ENCODE measurements around the gene WDR88.
"Not testable (repeated sequence)": the region's sequence is repeated elsewhere in the genome, so short reads cannot be mapped to it uniquely, and the experiment has no call there.

WDR88 gene

GRCh38 chr19:33198169-33198568 lies 66.3 kb downstream of the WDR88 start:
- no peak for DNase-seq (ENCODE audit: low spot score)

- no peak for DNase-seq (ENCODE audit: low spot score)
Measured at GRCh38 chr19:33199441-33200265, 67.7 kb downstream of the WDR88 start.

DNA sequence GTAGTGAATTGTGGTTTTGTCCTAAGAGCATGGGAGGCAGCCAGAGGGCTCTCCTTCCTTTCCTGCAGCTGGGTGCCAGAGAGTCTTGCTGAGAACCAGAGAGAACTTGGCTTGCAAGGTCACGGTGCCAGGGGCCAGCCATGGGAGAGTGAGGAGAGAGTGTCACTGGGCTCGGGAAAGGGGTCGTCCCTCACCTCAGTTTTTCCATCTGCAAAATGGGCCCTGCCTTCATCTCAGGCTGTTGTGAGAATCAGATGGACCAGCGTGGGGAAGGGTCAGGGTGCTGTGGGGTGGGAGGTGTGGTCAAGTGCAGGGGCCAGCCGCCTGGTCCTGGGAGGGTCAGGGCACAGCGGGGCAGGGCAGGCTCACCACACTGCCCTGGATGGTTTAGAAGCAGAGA lies 69.6 kb downstream of the WDR88 start:
- no peak for DNase-seq (ENCODE audit: low spot score)

DNA sequence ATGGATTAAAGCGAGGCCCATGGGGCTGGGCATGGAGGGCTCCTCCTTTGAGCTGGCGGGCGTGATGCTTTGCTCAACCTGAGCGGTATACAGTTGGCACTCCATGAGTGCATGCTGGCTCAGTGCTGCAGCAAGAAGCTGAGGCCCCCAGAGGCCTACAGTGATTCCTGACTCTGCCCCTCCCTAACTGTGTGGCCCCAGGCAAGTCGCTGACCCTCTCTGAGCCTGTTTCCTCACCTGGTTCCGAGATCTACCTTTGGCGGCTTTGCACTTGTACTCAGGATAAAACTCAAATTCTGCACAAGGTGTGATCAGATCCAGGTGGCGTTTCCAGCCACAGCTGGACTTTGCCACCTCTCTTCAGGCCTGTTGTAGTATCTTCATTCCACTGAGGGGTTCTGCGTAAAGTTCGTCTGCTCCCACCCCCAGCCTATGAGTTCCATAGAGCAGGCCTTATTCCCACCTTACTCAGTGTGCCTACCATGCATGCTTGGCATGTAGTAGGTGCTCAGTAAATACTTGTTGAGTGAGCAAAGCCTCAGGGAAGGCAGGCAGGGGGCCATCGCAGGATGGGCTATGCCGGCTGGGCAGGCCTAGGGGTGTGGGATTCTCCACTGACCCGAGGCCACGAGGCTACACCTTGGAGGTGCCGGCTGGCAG lies 70.1 kb downstream of the WDR88 start:
- DNase-seq (ENCODE audit: low spot score), result no peak

DNA sequence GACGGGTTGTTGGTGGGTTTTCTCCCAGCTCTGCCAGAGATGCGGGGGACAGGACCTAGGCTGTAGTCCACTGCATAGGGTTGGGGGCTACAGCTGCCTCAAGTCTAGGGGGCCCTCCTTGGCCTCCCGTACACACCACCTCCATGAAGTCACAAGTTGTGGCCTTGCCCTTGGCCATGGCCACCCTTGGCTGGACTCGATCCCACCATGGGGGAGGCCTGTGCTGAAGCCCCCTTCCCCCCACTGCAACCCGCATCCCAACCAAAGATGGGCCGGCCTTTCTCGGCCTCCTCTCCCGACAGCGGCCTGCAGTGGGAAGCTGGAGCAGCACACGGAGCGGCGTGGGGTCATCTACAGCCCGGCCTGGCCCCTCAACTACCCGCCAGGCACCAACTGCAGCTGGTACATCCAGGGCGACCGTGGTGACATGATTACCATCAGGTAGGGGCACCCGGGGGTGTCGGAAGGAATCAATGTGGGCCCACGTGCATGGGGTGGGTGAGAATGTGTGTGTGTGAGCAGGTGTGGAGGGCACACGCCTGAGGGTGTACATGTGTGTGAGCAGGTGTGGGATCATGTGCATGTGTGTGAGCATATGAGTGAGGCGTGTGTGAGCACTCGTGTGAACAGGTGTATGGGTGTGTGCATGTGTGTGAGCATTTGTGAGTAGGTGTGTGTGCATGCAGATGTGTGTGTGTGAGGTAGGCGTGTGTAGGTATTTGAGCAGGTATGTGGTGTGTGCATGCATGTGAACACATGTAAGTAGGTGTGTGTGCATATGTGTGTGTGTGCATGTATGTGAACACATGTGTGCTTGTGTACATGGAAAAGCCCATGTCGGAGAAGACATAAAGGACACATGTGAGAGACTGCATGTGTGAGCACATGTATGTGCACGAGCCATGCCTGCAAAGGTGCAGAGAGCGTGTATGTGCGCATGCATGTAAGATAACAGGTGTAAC lies 70.9 kb downstream of the WDR88 start:
- DNase-seq (ENCODE audit: low spot score), result no peak

- no peak for DNase-seq (ENCODE audit: low spot score)
Measured at GRCh38 chr19:33203529-33203928, 71.6 kb downstream of the WDR88 start.

DNA sequence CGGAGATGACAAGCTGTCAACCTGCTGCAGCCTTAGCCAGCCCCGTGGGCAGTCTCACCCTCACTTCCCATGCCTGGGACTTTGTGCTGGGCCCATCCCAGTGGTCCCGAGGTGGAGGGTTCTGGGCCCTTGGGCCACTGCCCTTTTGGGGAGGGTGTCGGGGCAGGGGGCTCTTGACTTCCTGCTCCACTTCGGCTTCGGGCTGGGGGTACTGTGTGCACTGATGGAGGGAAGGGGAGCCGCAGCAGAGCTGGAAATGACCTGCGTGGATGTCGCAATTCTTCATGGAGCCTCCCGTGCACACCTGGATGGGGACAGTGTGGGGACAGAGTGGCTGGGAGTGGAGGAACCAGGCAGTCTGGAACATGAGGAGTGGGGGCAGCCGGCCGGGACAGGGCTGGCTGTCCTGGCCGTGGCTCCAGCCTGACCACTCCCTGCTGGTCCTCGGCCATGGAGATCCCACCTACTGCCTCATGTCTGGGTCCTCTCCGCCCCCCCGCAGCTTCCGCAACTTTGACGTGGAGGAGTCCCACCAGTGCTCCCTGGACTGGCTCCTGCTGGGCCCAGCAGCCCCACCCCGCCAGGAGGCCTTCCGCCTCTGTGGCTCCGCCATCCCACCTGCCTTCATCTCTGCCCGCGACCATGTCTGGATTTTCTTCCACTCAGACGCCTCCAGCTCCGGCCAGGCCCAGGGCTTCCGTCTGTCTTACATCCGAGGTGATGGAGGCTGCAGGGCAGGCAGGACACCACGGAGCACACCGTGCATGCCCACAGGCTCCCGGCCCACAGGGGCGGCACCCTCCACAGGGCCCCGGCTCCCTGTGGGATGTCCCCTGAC lies 72.4 kb downstream of the WDR88 start:
- no peak for DNase-seq (ENCODE audit: low spot score)

DNA sequence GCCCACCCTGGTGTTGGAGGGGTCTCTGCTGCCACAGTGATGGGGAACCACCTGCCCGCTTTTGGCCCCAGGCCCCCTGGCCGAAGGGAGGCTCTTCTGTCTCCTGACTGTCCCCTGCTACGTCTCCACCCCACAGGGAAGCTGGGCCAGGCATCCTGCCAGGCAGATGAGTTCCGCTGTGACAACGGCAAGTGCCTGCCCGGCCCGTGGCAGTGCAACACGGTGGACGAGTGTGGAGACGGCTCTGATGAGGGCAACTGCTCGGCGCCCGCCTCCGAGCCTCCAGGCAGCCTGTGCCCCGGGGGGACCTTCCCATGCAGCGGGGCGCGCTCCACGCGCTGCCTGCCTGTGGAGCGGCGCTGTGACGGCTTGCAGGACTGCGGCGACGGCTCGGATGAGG lies 73.2 kb downstream of the WDR88 start:
- no peak for DNase-seq (ENCODE audit: low spot score)

DNA sequence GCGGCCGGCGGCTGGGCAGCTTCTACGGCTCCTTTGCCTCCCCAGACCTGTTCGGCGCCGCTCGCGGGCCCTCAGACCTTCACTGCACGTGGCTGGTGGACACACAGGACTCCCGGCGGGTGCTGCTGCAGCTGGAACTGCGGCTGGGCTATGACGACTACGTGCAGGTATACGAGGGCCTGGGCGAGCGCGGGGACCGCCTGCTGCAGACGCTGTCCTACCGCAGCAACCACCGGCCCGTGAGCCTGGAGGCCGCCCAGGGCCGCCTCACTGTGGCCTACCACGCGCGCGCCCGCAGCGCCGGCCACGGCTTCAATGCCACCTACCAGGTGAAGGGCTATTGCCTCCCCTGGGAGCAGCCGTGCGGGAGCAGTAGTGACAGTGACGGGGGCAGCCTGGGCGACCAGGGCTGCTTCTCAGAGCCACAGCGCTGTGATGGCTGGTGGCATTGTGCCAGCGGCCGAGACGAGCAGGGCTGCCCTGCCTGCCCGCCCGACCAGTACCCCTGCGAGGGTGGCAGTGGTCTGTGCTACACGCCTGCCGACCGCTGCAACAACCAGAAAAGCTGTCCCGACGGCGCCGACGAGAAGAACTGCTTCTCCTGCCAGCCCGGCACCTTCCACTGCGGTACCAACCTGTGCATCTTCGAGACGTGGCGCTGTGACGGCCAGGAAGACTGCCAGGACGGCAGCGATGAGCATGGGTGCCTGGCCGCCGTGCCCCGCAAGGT lies 73.8 kb downstream of the WDR88 start:
- DNase-seq (ENCODE audit: low spot score), result no peak

GRCh38 chr19:33206261-33207039 lies 74.5 kb downstream of the WDR88 start:
- DNase-seq (ENCODE audit: low spot score), result no peak

GRCh38 chr19:33207040-33207620 lies 75.2 kb downstream of the WDR88 start:
- no peak for DNase-seq (ENCODE audit: low spot score)

- DNase-seq (ENCODE audit: low spot score), result no peak
Measured at GRCh38 chr19:33207903-33208302, 76.0 kb downstream of the WDR88 start.

DNA sequence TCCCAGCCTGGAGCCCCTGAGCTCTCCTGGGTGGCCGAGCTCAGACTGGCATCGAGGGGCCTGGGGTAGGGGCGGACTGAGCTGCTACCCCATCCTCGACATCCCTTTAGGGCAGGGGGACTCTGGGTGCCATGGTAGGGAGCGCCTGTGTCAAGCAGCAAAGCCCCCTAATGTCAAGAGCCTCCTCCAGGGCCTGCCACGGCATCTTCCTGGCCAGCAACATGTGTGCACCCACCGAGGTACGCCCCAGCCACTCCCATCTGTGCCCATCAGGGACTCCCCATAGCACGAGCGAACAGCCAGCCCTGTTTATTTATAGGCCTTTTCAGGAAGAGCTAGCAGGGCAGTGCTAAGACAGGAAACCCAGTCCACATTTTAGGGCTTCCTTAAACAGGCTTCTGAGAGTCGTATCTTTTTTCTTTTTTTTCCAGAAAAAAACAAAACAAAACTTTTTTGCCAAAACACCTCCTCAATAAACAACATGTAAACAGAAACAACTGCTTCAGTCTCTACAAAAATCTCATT lies 76.5 kb downstream of the WDR88 start:
- DNase-seq (ENCODE audit: low spot score), result no peak

DNA sequence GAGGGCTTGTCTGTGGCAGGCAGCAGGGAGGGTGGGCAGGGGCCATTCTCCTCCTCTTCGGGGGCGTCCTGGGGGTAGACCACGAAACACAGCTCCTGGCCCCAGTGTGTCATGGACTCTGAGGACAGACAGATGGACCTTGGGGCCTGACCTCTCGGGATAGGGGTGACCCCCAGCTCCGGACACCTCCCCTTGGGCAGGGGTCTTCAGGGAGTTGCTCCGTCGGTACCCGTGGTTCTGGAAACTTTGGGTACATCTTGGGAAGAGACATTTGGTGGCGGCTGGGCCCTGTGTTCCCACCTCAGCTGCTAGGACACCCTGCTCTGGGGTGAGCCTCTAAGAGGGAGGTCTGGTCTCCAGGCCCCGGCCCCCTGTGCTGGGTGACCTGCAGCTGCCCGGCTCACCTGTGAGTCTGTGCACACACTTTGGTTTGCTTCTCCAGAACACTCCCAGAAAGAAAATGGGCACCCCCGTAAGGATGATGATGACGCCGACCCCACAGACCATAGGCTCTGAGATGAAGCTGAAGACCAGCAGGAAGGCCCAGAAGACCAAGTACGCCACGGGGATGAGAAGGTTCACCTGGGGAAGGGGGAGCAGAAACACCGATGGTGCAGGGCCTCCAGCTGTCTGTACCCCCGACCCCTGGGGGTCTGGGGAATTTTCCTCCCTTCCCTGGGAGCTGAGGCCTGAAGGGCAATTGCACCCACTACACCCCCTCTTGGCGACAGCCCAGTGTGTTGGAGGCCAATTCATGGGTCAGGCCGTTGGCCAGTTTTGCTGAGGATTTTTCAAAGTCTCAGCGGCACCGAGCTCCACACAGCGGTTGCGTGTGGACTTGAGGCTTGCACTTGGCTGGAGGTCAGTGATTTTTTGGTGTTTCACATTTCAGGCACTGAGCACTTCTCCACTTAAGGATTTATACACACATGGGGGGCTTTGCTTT lies 77.3 kb downstream of the WDR88 start:
- no peak for DNase-seq (ENCODE audit: low spot score)

DNA sequence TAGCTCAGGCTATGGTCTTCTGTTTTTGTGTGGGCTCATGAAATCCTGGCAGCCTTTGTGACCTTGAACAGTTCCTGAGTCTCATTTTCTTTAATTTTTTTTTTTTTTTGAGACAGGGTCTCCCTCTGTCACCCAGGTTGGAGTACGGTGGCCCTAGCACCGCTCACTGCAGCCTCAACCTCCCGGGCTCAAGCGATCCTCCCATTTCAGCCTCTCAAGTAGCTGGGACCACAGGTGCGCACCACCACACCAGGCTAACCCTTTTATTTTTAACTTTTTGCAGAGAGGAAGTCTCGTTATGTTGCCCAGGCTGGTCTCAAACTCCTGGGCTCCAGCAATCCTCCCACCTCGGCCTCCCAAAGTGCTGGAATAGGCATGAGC lies 77.9 kb downstream of the WDR88 start:
- not testable (repeated sequence) for DNase-seq (ENCODE audit: low spot score)

GRCh38 chr19:33210266-33210940 lies 78.5 kb downstream of the WDR88 start:
- no peak for DNase-seq (ENCODE audit: low spot score)

- DNase-seq (ENCODE audit: low spot score), result no peak
Measured at GRCh38 chr19:33211794-33212435, 80.0 kb downstream of the WDR88 start.
